MCF 10A (cell line): Measurements from ENCODE around the gene ANKRD13D. TPM values are rescaled to one million over a fixed set of nuclear protein-coding genes. Genes with fewer than 3 reads are reported as not detected.

Experiments
- BruUV-seq: library from RNA; stranded (reverse); fragments of 400-500 nt; replicated peaks from 2 replicates; lab custom pipeline; 2021; lab: Mats Ljungman, UMichigan
- CTCF ChIA-PET: fragments of 300-600 bp; sonication (Branson Sonifier 250); formaldehyde crosslinking; extraction: SDS; loops from one replicate; lab custom pipeline; 2021; ENCODE audit warnings: antibody characterized with exemption, inconsistent platforms; lab: Yijun Ruan, JAX
- POLR2A ChIA-PET: fragments of 300-600, 350-650 bp; sonication (Branson Sonifier 250); formaldehyde crosslinking; extraction: SDS; loops from one replicate; lab custom pipeline; 2020; ENCODE audit warnings: antibody characterized with exemption, inconsistent platforms; lab: Yijun Ruan, JAX
- DNase-seq: peaks from one replicate; pipeline ENCODE4 v3.0.0-alpha.2; 2018; ENCODE audit not compliant: unreplicated experiment
- H3K27ac Mint-ChIP-seq: one replicate; pipeline ENCODE4 v1.8.0; 2022; ENCODE audit warnings: mild to moderate bottlenecking, low read depth, mixed read lengths; ENCODE audit not compliant: unreplicated experiment
- H3K27me3 Mint-ChIP-seq: one replicate; pipeline ENCODE4 v1.8.0; 2022; ENCODE audit warnings: mixed read lengths; ENCODE audit not compliant: insufficient read depth, unreplicated experiment
- H3K36me3 Mint-ChIP-seq: one replicate; pipeline ENCODE4 v1.8.0; 2022; ENCODE audit warnings: mild to moderate bottlenecking, moderate library complexity, mixed read lengths; ENCODE audit not compliant: insufficient read depth, unreplicated experiment
- H3K4me1 Mint-ChIP-seq: one replicate; pipeline ENCODE4 v1.8.0; 2022; ENCODE audit warnings: mixed read lengths; ENCODE audit not compliant: insufficient read depth, unreplicated experiment
- H3K4me3 Mint-ChIP-seq: one replicate; pipeline ENCODE4 v1.8.0; 2022; ENCODE audit warnings: mild to moderate bottlenecking, moderate library complexity, mixed read lengths; ENCODE audit not compliant: unreplicated experiment
- H3K9me3 Mint-ChIP-seq: one replicate; pipeline ENCODE4 v1.8.0; 2022; ENCODE audit warnings: mixed read lengths; ENCODE audit not compliant: unreplicated experiment
- intact Hi-C: fragments of 100-400 bp; cut with micrococcal nuclease; formaldehyde crosslinking; loops from 2 replicates; pipeline ENCODE4 v1.14.1; 2022
- total RNA-seq: library from RNA; stranded (reverse); gene quantifications from 2 replicates; pipeline ENCODE4 v1.2.3, GENCODE V29; 2022
- TF ChIP-seq, protein P1 (sequence below): fragments of 200-600 bp; IDR thresholded peaks from one replicate; pipeline ENCODE4 v1.8.0; 2022; ENCODE audit warnings: antibody characterized with exemption, mild to moderate bottlenecking; ENCODE audit not compliant: unreplicated experiment

The ANKRD13D gene
- total RNA-seq, 1 experiment from 2014 or later: 39.7 TPM

DNA sequence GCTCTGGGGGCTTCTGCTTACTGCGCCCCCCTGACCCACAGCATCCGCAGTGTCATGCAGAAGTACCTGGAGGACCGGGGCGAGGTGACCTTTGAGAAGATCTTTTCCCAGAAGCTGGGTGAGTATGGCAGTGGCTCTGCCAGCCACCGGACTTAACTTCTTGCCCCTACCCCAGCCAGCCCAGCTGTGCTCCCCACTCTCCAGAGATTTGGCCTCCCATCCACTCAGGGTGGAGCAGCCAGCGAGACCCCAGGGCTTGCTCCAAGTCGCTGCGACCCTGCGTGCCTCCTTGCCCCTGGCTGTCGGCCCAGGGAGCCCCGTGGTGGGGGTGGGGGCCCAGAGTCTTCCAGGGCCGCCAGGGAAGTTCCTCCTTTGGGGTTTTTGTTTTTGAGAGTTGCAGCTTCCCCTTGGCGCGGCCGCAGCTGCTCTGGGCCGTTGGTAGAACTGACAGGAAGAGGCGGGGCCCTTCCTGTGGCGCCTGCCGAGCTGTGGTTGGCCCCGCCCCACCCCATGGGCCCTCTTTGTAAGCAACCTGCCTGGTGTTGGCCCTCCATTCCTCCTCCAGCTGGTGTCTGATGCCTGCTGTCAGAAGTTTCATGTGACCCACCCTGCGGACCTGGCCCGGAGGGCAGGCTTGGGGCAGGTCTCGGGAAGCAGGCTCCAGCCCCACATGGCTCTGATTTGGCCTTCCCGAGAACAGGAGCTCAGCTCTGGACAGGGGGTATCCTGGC, 11.7 kb upstream of the ANKRD13D start:
- Mint-ChIP-seq H3K4me1 (no peaks in the 10 kb centered on the region), H3K36me3 (peaks cover 21% of the 10 kb centered on the region), H3K27me3 (no peaks in the 10 kb centered on the region), H3K27ac (peak overlapping the region; percentile 27), H3K4me3 (peak overlapping the region; percentile 48), H3K9me3 (no peaks in the 10 kb centered on the region)
- ChIA-PET CTCF (interaction anchor here (0.5 to 1.5 kb wide), 5 partner anchors 10 to 481 kb away, joined by 3 to 5 read pairs (median 3); no protein-coding TSS in a partner anchor), POLR2A (interaction anchor here (0.7 to 1.5 kb wide), 10 partner anchors 8 to 115 kb away, joined by 3 to 6 read pairs (median 3); partner anchors contain the start of gene ANKRD13D)
- peak; percentile 57 for DNase-seq
- BruUV-seq: no TSS peak
- intact Hi-C loops: no loop called here
- TF ChIP-seq, protein P1, sequence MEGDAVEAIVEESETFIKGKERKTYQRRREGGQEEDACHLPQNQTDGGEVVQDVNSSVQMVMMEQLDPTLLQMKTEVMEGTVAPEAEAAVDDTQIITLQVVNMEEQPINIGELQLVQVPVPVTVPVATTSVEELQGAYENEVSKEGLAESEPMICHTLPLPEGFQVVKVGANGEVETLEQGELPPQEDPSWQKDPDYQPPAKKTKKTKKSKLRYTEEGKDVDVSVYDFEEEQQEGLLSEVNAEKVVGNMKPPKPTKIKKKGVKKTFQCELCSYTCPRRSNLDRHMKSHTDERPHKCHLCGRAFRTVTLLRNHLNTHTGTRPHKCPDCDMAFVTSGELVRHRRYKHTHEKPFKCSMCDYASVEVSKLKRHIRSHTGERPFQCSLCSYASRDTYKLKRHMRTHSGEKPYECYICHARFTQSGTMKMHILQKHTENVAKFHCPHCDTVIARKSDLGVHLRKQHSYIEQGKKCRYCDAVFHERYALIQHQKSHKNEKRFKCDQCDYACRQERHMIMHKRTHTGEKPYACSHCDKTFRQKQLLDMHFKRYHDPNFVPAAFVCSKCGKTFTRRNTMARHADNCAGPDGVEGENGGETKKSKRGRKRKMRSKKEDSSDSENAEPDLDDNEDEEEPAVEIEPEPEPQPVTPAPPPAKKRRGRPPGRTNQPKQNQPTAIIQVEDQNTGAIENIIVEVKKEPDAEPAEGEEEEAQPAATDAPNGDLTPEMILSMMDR: no peak

- TF ChIP-seq, protein P1: no peak
- POLR2A ChIA-PET: interaction anchor here (0.9 to 1.9 kb wide), 5 partner anchors 9 to 39 kb away, joined by 3 to 6 read pairs (median 3); no protein-coding TSS in a partner anchor
- CTCF ChIA-PET: interaction anchor here (0.5 to 1.5 kb wide), 3 partner anchors 11 to 482 kb away, joined by 3 to 5 read pairs (median 3); no protein-coding TSS in a partner anchor
- BruUV-seq: no TSS peak
- H3K27me3 Mint-ChIP-seq: no peaks in the 10 kb centered on the region
- DNase-seq: no peak
- H3K36me3 Mint-ChIP-seq: peaks cover 27% of the 10 kb centered on the region
- no peak overlapping the region for H3K27ac Mint-ChIP-seq
- intact Hi-C loops: no loop called here
- H3K4me1 Mint-ChIP-seq: no peaks in the 10 kb centered on the region
- no peak overlapping the region for H3K4me3 Mint-ChIP-seq
- no peaks in the 10 kb centered on the region for H3K9me3 Mint-ChIP-seq
Measured at GRCh38 chr11:67278135-67278938, 10.8 kb upstream of the ANKRD13D start.

DNA sequence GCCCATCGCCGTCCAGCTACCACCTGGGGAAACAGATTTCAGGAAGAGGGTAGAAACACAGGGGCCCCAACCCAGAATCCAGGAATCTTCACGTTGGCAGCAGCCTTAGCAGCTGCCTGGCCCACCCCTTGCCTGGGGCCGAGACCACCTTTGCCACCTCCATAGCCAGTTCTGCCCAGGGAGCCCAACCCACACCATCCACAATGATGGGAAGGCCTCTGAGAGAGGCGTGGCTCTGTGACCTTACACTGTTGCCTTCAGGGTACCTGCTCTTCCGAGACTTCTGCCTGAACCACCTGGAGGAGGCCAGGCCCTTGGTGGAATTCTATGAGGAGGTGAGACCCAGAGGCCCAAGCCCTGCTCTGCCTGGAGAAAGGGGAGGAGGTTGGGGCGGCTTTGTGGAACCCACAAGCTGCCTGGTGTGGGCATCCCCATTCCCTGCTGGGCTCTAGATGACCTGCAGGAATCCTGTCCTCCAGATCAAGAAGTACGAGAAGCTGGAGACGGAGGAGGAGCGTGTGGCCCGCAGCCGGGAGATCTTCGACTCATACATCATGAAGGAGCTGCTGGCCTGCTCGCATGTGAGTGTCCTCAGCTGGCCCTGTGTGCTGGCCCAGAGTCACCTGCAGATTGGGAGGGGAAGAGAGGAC, 10.0 kb upstream of the ANKRD13D start:
- BruUV-seq: no TSS peak
- TF ChIP-seq, protein P1: no peak
- DNase-seq: no peak
- Mint-ChIP-seq H3K27me3 (no peaks in the 10 kb centered on the region), H3K36me3 (peaks cover 31% of the 10 kb centered on the region), H3K4me1 (no peaks in the 10 kb centered on the region), H3K27ac (no peak overlapping the region), H3K9me3 (no peaks in the 10 kb centered on the region), H3K4me3 (no peak overlapping the region)
- POLR2A ChIA-PET: interaction anchor here (0.8 to 1.9 kb wide), 2 partner anchors 9 to 39 kb away, joined by 4 to 6 read pairs; no protein-coding TSS in a partner anchor
- CTCF ChIA-PET: no interaction called here
- intact Hi-C loops: no loop called here
